ENCODE data around the gene RAB14. TPM values are rescaled to one million over a fixed set of nuclear protein-coding genes. Genes with fewer than 3 reads are reported as not detected.

RAB14 gene
- total and polyA plus RNA-seq, 8 donors, result 16.8 to 60.4 (median 34.0) TPM

DNA sequence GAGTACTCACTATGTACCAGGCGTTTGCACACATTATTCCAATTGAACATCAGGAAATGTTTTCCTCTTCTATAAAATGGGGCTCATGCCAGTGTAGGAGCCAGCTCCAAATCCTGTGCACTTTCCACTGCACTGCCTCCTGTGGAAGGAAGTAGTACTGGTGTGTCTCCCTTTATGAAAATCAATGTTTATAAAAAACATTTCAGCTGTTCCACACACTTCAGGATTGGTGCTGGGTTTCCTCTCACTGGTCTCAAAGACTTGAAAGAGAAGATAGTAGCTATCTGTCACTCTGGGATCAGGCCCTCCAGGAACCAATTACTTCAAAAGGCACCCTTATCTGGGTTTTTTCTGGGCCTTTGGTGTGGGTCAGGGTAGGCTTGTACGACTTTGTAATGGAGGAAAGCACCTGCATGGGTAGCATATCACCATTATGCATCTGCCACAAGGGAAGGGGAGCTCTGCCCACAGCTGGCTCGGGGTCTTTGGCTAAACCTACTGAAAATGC lies 32.5 kb downstream of the RAB14 start:
- peak in 1 of 2 donors; percentile 30 for DNase-seq
- TF ChIP-seq, protein P1, sequence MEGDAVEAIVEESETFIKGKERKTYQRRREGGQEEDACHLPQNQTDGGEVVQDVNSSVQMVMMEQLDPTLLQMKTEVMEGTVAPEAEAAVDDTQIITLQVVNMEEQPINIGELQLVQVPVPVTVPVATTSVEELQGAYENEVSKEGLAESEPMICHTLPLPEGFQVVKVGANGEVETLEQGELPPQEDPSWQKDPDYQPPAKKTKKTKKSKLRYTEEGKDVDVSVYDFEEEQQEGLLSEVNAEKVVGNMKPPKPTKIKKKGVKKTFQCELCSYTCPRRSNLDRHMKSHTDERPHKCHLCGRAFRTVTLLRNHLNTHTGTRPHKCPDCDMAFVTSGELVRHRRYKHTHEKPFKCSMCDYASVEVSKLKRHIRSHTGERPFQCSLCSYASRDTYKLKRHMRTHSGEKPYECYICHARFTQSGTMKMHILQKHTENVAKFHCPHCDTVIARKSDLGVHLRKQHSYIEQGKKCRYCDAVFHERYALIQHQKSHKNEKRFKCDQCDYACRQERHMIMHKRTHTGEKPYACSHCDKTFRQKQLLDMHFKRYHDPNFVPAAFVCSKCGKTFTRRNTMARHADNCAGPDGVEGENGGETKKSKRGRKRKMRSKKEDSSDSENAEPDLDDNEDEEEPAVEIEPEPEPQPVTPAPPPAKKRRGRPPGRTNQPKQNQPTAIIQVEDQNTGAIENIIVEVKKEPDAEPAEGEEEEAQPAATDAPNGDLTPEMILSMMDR (IDR thresholded peaks at IDR 0.05), result peak in 3 of 7 experiments; percentile 7 to 14 (median 9)
- no peak for TF ChIP-seq POLR2A (IDR thresholded peaks at IDR 0.05)
- intact Hi-C loops (cut with DNase I; ENCODE audit: low total_unique reads), result no loop called here
- H3K4me1 ChIP-seq, result peaks cover 0 to 4% (median 0%) of the 10 kb centered on the region in 4 donors
- H3K9me3 ChIP-seq, result no peaks in the 10 kb centered on the region
- no peak overlapping the region for H3K27ac ChIP-seq
- no peak overlapping the region for H3K4me3 ChIP-seq
- no peaks in the 10 kb centered on the region for H3K27me3 ChIP-seq
- 66 to 79% (median 72%) methylated on average over 3 of the region's 3 CpGs for WGBS, 5 donors
- H3K36me3 ChIP-seq, result peaks cover 44 to 91% (median 86%) of the 10 kb centered on the region in 4 donors

DNA sequence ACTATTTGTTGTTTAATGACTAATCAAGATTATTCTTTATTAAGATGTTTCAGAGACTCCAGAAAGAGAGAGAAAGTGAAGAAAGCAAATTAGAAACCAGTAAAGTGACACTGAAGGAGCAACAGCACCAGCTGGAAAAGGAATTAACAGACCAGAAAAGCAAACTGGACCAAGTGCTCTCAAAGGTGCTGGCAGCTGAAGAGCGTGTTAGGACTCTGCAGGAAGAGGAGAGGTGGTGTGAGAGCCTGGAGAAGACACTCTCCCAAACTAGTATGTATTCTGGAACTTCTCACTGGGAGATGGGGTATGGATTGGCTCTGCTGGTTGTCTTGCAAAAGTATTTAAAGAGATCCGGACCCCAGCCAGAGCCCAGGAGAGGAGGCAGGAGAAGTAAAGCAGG lies 33.6 kb downstream of the RAB14 start:
- 92 to 96% (median 96%) methylated on average over 2 of the region's 2 CpGs for WGBS, 5 donors
- Histone ChIP-seq H3K27ac (no peak overlapping the region), H3K9me3 (no peaks in the 10 kb centered on the region), H3K27me3 (no peaks in the 10 kb centered on the region), H3K36me3 (peaks cover 35 to 85% (median 80%) of the 10 kb centered on the region in 4 donors), H3K4me3 (no peak overlapping the region), H3K4me1 (peaks cover 0 to 4% (median 0%) of the 10 kb centered on the region in 4 donors)
- intact Hi-C loops (cut with DNase I; ENCODE audit: low total_unique reads), result no loop called here
- no peak for DNase-seq
- TF ChIP-seq POLR2AphosphoS5 (IDR thresholded peaks at IDR 0.05), result no peak

DNA sequence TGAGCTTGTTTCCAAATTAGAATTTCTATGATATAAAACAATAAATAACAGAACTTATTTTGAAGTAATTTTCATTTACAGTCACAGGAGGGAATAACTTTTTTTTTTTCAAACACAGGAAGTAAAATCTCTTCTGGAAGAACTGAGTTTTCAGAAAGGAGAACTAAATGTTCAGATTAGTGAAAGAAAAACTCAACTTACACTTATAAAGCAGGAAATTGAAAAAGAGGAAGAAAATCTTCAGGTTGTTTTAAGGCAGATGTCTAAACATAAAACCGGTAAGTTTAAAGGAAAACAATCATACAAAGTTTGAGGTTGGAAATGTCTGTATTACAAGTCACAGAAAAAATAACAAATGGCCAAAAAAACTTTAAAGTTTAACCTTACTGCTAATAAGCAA lies 41.6 kb downstream of the RAB14 start:
- no peak for DNase-seq
- H3K27ac ChIP-seq, result peak overlapping the region in 2 of 5 donors; percentile 40 to 45
- peaks cover 15 to 94% (median 80%) of the 10 kb centered on the region in 4 donors for H3K36me3 ChIP-seq
- H3K4me3 ChIP-seq, result no peak overlapping the region
- no peaks in the 10 kb centered on the region for H3K27me3 ChIP-seq
- 65 to 78% (median 71%) methylated on average over 1 of the region's 1 CpG for WGBS, 5 donors
- intact Hi-C loops (cut with DNase I; ENCODE audit: low total_unique reads), result no loop called here
- H3K4me1 ChIP-seq, result peaks cover 0 to 6% (median 0%) of the 10 kb centered on the region in 4 donors
- no peaks in the 10 kb centered on the region for H3K9me3 ChIP-seq
- TF ChIP-seq, protein P1 (IDR thresholded peaks at IDR 0.05), result no peak
- no peak for TF ChIP-seq POLR2AphosphoS5 (IDR thresholded peaks at IDR 0.05)
- TF ChIP-seq POLR2A (IDR thresholded peaks at IDR 0.05), result no peak
- no peak for TF ChIP-seq EP300 (IDR thresholded peaks at IDR 0.05)

DNA sequence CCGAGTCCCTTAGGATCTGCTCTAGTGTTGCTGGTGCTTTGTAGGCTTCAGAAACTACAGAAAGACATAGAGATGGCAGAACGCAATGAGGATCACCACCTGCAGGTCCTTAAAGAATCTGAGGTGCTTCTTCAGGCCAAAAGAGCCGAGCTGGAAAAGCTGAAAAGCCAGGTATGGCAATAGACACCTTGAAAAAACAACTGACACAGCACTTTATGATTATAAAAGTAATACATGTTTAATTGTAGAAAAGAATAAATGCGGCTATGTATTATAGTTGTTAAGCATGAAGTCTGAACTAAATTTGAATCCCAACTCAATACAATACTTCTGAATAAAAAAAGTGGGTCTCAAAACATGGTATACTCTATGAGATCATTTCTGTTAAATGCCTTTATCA lies 43.7 kb downstream of the RAB14 start:
- no peak for DNase-seq
- TF ChIP-seq POLR2AphosphoS5 (IDR thresholded peaks at IDR 0.05), result no peak
- no peak for TF ChIP-seq POLR2A (IDR thresholded peaks at IDR 0.05)
- TF ChIP-seq, protein P1 (IDR thresholded peaks at IDR 0.05), result no peak
- no peak for TF ChIP-seq EP300 (IDR thresholded peaks at IDR 0.05)
- WGBS, 5 donors, result 93 to 97% (median 94%) methylated on average over 4 of the region's 4 CpGs
- intact Hi-C loops (cut with DNase I; ENCODE audit: low total_unique reads), result no loop called here
- Histone ChIP-seq H3K4me1 (peaks cover 0 to 6% (median 0%) of the 10 kb centered on the region in 4 donors), H3K9me3 (no peaks in the 10 kb centered on the region), H3K27me3 (no peaks in the 10 kb centered on the region), H3K36me3 (peaks cover 15 to 100% (median 84%) of the 10 kb centered on the region in 4 donors), H3K4me3 (no peak overlapping the region), H3K27ac (no peak overlapping the region)

DNA sequence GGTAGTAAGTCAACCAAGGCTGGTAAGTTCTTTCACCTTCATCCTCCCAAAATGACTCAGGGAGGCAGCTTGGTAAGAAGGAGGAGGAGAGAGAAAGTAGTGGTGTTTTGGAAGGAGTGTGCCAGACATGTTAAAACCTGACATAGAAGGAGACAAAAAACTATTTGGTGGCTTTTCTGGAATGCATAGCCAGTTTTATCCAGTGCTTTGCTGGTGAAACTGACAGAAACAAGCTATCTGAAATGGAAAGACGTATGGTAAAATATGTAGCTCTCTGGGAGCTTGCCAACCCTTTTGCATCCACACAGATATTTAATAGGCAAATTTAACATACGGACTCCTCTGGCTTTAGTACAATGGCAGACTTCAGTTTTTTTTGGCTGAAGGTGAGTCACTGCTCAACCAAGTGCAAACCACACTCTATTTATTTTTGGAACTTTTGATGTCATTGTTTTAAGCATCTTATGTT lies 45.4 kb downstream of the RAB14 start:
- Histone ChIP-seq H3K4me3 (no peak overlapping the region), H3K9me3 (no peaks in the 10 kb centered on the region), H3K36me3 (peaks cover 15 to 98% (median 86%) of the 10 kb centered on the region in 4 donors), H3K27me3 (no peaks in the 10 kb centered on the region), H3K4me1 (peaks cover 0 to 6% (median 0%) of the 10 kb centered on the region in 4 donors), H3K27ac (no peak overlapping the region)
- intact Hi-C loops (cut with DNase I; ENCODE audit: low total_unique reads), result no loop called here
- WGBS, 5 donors, result 37 to 66% (median 59%) methylated on average over 2 of the region's 2 CpGs
- no peak for TF ChIP-seq POLR2AphosphoS5 (IDR thresholded peaks at IDR 0.05)
- TF ChIP-seq, protein P1 (IDR thresholded peaks at IDR 0.05), result no peak
- TF ChIP-seq POLR2A (IDR thresholded peaks at IDR 0.05), result no peak
- no peak for TF ChIP-seq EP300 (IDR thresholded peaks at IDR 0.05)
- DNase-seq, result no peak

Data from stomach (tissue), 9 donors.